ENCODE measurements around the gene SLIT3. TPM values are rescaled to one million over a fixed set of nuclear protein-coding genes. Genes with fewer than 3 reads are reported as not detected.

The SLIT3 gene
- total RNA-seq, 2 experiments from 2014 or later, result 0.20 to 0.43 TPM

DNA sequence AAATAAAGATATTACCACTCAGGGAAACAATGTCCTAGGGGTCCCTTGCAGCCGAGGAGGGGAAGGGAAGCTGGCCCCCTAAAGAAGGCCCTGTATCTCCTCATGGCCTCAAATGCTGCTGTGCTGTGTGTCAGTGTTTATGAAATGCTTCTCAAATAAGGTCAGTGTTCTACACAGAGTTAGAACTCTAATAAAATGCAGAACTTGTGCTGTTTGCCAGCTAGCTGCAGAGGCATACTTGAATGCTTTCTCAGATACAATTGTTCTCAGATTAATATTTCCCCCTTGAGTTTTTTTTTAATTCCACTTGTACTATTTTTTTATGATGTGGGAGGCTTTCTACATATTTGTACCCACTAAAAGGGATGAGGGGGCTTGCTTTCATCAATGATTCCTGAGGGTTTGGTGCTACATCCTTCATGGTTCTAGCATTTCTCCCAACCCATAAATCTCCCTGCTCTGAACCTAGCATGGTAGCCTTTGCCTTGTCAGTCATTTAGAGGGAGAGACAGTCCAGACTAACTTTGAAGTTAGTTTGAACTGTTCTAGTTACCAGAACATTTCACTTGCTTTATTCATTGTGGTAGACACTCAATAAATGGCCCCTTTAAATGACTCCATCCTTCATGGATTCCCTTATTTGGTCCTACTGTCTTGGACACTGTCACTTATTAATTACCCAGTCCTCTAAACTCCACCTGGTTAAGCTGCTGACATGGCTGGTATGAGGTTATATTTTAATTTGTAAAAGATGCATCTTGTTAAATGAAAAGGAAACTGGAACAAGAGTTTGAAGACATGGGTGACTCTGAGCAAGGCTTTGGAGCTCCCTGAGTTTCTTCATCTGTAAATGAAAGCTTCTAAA is 12.6 kb downstream of the SLIT3 start:
- H3K36me3 Mint-ChIP-seq, result no peaks in the 10 kb centered on the region
- no peak for DNase-seq

DNA sequence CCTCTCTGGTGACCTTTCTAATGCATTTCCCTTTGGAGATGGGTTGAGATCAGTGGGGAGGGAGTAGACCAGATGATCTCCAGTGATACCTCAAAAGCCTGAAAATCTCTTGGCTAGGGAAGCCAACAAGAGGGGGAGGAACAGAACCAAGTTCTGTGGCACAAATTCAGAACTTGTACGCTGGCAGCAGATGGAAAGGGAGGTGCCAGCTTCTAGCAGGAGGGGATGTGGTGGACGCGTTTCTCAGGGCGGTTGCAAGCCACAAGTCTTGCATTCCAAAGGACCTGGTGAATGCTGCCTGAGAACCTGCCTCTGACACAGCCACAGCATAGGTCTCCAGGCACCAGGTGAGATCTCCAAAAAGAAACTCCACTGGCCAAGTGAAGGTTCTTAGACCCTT is 13.4 kb downstream of the SLIT3 start:
- no peaks in the 10 kb centered on the region for H3K4me1 Mint-ChIP-seq
- H3K4me3 Mint-ChIP-seq, result no peak overlapping the region
- H3K27ac Mint-ChIP-seq, result no peak overlapping the region
- DNase-seq, result no peak
- H3K27me3 Mint-ChIP-seq, result peaks cover 4% of the 10 kb centered on the region
- no peaks in the 10 kb centered on the region for H3K9me3 Mint-ChIP-seq
- no peaks in the 10 kb centered on the region for H3K36me3 Mint-ChIP-seq

More for the DNA sequence above, 12.6 kb downstream of the SLIT3 start:
- no peaks in the 10 kb centered on the region for H3K9me3 Mint-ChIP-seq
- H3K27me3 Mint-ChIP-seq, result peaks cover 4% of the 10 kb centered on the region
- H3K4me3 Mint-ChIP-seq, result no peak overlapping the region
- no peak overlapping the region for H3K27ac Mint-ChIP-seq
- H3K4me1 Mint-ChIP-seq, result no peaks in the 10 kb centered on the region

DNA sequence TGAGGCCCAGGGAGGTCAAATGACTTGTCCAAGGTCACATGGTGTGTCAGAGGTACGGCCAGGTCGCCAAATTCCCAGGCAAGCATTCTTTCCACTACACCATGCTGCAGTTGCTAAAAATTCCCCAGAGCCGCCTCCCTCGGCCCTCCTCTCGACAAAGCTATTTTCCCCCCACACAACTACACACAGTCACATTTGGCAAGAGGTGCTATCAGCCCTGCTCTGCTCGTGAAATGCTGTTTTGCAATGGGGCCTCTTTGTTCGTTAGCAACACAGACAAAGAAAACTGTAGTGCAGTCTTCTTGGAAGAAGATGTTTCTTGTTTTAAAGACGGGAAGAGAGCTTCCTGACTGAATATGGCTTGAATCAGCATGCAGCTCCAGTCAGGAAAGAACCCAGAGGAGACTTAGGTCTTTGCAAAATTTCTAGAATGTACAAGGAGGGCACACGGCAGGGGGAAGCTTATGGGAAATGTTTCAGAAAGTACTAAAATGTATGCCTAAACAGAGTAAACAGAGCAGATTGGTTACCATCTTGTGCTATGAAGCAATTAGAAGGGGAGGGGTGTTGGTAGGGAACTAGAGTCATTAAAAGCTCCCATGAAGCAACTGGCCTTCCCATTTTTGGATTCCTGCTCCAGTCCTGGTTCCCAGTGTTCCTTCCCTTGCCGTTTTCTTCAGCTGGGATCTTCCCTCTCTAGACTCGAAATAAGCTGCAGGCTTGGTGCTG is 14.2 kb downstream of the SLIT3 start:
- no peaks in the 10 kb centered on the region for H3K36me3 Mint-ChIP-seq
- no peaks in the 10 kb centered on the region for H3K27me3 Mint-ChIP-seq
- H3K27ac Mint-ChIP-seq, result no peak overlapping the region
- no peak for DNase-seq
- no peaks in the 10 kb centered on the region for H3K9me3 Mint-ChIP-seq
- no peaks in the 10 kb centered on the region for H3K4me1 Mint-ChIP-seq
- H3K4me3 Mint-ChIP-seq, result no peak overlapping the region

DNA sequence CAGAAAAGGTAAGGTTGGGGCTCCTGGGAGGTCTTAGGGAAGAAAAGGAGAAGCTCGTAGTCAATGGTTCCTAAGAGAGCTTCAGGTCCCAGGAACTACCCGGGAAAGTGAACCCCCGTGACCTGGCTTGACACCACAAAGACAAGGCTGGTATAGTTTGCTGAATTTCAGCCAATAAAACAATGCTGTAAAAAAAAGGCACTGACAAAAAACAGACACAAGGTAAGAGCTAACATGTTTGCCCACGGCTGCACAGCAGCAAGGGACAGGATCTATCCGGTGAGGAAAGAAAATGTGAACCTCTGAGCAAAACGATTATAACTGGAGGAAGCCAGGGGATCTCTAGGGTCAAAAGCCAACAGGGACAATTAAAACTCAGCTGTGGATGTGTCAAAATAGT is 17.1 kb downstream of the SLIT3 start:
- Mint-ChIP-seq H3K4me1 (no peaks in the 10 kb centered on the region), H3K4me3 (no peak overlapping the region), H3K9me3 (no peaks in the 10 kb centered on the region), H3K27me3 (no peaks in the 10 kb centered on the region), H3K36me3 (no peaks in the 10 kb centered on the region), H3K27ac (no peak overlapping the region)
- DNase-seq, result no peak

- no peak for DNase-seq
- Mint-ChIP-seq H3K27ac (no peak overlapping the region), H3K27me3 (no peaks in the 10 kb centered on the region), H3K4me1 (no peaks in the 10 kb centered on the region), H3K4me3 (no peak overlapping the region), H3K36me3 (no peaks in the 10 kb centered on the region), H3K9me3 (no peaks in the 10 kb centered on the region)
These were observed 19.3 kb downstream of the SLIT3 start for GRCh38 chr5:169281625-169282024.

- Mint-ChIP-seq H3K27ac (no peak overlapping the region), H3K36me3 (no peaks in the 10 kb centered on the region), H3K27me3 (no peaks in the 10 kb centered on the region), H3K4me1 (no peaks in the 10 kb centered on the region), H3K4me3 (no peak overlapping the region), H3K9me3 (no peaks in the 10 kb centered on the region)
- DNase-seq, result no peak
These were observed 20.2 kb downstream of the SLIT3 start for GRCh38 chr5:169280696-169281095.

DNA sequence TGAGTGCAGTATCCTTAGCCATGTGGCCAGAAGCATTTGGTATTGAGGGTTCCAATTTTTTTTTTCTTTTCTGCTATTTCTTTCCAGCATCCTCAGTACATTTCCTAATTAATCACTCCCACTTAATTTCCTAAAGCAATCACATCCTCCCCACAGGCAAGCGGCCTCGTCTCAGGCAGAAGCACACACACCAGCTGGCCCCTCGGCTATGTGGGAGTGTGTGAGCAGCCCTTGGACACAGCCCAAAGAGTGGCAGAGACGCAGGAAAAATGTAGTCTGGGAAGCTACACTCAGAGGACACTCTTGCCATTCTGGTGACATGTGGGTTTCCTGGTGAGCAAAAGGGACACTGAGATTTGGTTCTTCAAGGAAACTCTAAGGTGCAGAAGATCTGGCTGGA is 20.7 kb downstream of the SLIT3 start:
- no peaks in the 10 kb centered on the region for H3K36me3 Mint-ChIP-seq
- H3K4me3 Mint-ChIP-seq, result no peak overlapping the region
- no peak overlapping the region for H3K27ac Mint-ChIP-seq
- H3K4me1 Mint-ChIP-seq, result no peaks in the 10 kb centered on the region
- no peaks in the 10 kb centered on the region for H3K9me3 Mint-ChIP-seq
- DNase-seq, result no peak
- H3K27me3 Mint-ChIP-seq, result no peaks in the 10 kb centered on the region

- Mint-ChIP-seq H3K4me1 (no peaks in the 10 kb centered on the region), H3K27ac (no peak overlapping the region), H3K4me3 (no peak overlapping the region), H3K36me3 (no peaks in the 10 kb centered on the region), H3K9me3 (no peaks in the 10 kb centered on the region), H3K27me3 (no peaks in the 10 kb centered on the region)
- DNase-seq, result no peak
These were observed 21.8 kb downstream of the SLIT3 start for GRCh38 chr5:169279125-169279524.

- no peak for DNase-seq
- no peak overlapping the region for H3K4me3 Mint-ChIP-seq
- H3K36me3 Mint-ChIP-seq, result no peaks in the 10 kb centered on the region
- H3K27me3 Mint-ChIP-seq, result no peaks in the 10 kb centered on the region
- H3K9me3 Mint-ChIP-seq, result no peaks in the 10 kb centered on the region
- no peaks in the 10 kb centered on the region for H3K4me1 Mint-ChIP-seq
- no peak overlapping the region for H3K27ac Mint-ChIP-seq
These were observed 27.1 kb downstream of the SLIT3 start for GRCh38 chr5:169273881-169274280.

- H3K36me3 Mint-ChIP-seq, result no peaks in the 10 kb centered on the region
- no peaks in the 10 kb centered on the region for H3K4me1 Mint-ChIP-seq
- H3K27me3 Mint-ChIP-seq, result no peaks in the 10 kb centered on the region
These were observed 27.5 kb downstream of the SLIT3 start for GRCh38 chr5:169273451-169273850.

GRCh38 chr5:169272731-169273427 is 28.1 kb downstream of the SLIT3 start:
- Mint-ChIP-seq H3K27ac (no peak overlapping the region), H3K9me3 (no peaks in the 10 kb centered on the region), H3K4me1 (no peaks in the 10 kb centered on the region), H3K27me3 (no peaks in the 10 kb centered on the region), H3K36me3 (no peaks in the 10 kb centered on the region), H3K4me3 (no peak overlapping the region)
- DNase-seq, result no peak

More at GRCh38 chr5:169273451-169273850, 27.5 kb downstream of the SLIT3 start:
- Mint-ChIP-seq H3K9me3 (no peaks in the 10 kb centered on the region), H3K4me3 (no peak overlapping the region), H3K27ac (no peak overlapping the region)
- no peak for DNase-seq

GRCh38 chr5:169272111-169272510 is 28.8 kb downstream of the SLIT3 start:
- DNase-seq, result no peak

GRCh38 chr5:169270827-169271226 is 30.1 kb downstream of the SLIT3 start:
- no peaks in the 10 kb centered on the region for H3K36me3 Mint-ChIP-seq
- no peak overlapping the region for H3K4me3 Mint-ChIP-seq
- no peaks in the 10 kb centered on the region for H3K9me3 Mint-ChIP-seq
- DNase-seq, result no peak
- no peaks in the 10 kb centered on the region for H3K27me3 Mint-ChIP-seq
- H3K4me1 Mint-ChIP-seq, result no peaks in the 10 kb centered on the region
- H3K27ac Mint-ChIP-seq, result no peak overlapping the region

More at GRCh38 chr5:169272111-169272510, 28.8 kb downstream of the SLIT3 start:
- H3K27ac Mint-ChIP-seq, result no peak overlapping the region
- no peaks in the 10 kb centered on the region for H3K4me1 Mint-ChIP-seq
- no peaks in the 10 kb centered on the region for H3K36me3 Mint-ChIP-seq
- H3K4me3 Mint-ChIP-seq, result no peak overlapping the region
- H3K27me3 Mint-ChIP-seq, result no peaks in the 10 kb centered on the region
- H3K9me3 Mint-ChIP-seq, result no peaks in the 10 kb centered on the region

- no peaks in the 10 kb centered on the region for H3K27me3 Mint-ChIP-seq
- no peak overlapping the region for H3K4me3 Mint-ChIP-seq
- H3K36me3 Mint-ChIP-seq, result no peaks in the 10 kb centered on the region
- no peak for DNase-seq
- no peak overlapping the region for H3K27ac Mint-ChIP-seq
- no peaks in the 10 kb centered on the region for H3K4me1 Mint-ChIP-seq
- no peaks in the 10 kb centered on the region for H3K9me3 Mint-ChIP-seq
These were observed 32.9 kb downstream of the SLIT3 start for GRCh38 chr5:169268019-169268418.

GRCh38 chr5:169265888-169266287 is 35.1 kb downstream of the SLIT3 start:
- Mint-ChIP-seq H3K27ac (no peak overlapping the region), H3K4me3 (no peak overlapping the region), H3K27me3 (peaks cover 8% of the 10 kb centered on the region), H3K36me3 (no peaks in the 10 kb centered on the region), H3K9me3 (no peaks in the 10 kb centered on the region), H3K4me1 (no peaks in the 10 kb centered on the region)
- no peak for DNase-seq
